GM12801 (cell line): ENCODE results near the gene KDM1B.

ENCODE experiments used
- TF ChIP-seq, protein P1 (sequence below): IDR thresholded peaks from one replicate; pipeline ENCODE4 v1.5.1; 2011; ENCODE audit warnings: control low read depth; ENCODE audit not compliant: insufficient read length; ENCODE audit errors: extremely low read depth

The KDM1B gene

GRCh38 chr6:18253635-18254034, 98.4 kb downstream of the KDM1B start:
- TF ChIP-seq, protein P1, sequence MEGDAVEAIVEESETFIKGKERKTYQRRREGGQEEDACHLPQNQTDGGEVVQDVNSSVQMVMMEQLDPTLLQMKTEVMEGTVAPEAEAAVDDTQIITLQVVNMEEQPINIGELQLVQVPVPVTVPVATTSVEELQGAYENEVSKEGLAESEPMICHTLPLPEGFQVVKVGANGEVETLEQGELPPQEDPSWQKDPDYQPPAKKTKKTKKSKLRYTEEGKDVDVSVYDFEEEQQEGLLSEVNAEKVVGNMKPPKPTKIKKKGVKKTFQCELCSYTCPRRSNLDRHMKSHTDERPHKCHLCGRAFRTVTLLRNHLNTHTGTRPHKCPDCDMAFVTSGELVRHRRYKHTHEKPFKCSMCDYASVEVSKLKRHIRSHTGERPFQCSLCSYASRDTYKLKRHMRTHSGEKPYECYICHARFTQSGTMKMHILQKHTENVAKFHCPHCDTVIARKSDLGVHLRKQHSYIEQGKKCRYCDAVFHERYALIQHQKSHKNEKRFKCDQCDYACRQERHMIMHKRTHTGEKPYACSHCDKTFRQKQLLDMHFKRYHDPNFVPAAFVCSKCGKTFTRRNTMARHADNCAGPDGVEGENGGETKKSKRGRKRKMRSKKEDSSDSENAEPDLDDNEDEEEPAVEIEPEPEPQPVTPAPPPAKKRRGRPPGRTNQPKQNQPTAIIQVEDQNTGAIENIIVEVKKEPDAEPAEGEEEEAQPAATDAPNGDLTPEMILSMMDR: no peak

DNA sequence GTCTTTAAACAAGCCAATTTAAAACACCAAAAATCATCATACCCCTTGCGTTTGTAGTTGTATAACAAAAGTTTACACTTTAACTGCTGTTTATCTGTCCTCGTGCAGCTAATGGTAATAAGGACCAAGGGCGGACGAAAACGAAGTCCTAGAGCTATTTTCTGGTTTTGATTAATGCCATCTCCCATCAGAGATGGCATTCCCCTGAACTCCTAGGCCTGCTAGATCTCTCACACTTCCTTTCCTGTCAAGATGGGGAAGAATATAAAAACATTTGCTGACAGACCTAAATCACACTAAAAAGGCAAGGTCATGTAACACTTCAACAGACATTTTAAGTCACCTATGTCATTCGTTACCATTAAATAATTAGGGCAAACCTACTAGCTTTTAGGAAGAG, 99.6 kb downstream of the KDM1B start:
- TF ChIP-seq, protein P1: no peak

DNA sequence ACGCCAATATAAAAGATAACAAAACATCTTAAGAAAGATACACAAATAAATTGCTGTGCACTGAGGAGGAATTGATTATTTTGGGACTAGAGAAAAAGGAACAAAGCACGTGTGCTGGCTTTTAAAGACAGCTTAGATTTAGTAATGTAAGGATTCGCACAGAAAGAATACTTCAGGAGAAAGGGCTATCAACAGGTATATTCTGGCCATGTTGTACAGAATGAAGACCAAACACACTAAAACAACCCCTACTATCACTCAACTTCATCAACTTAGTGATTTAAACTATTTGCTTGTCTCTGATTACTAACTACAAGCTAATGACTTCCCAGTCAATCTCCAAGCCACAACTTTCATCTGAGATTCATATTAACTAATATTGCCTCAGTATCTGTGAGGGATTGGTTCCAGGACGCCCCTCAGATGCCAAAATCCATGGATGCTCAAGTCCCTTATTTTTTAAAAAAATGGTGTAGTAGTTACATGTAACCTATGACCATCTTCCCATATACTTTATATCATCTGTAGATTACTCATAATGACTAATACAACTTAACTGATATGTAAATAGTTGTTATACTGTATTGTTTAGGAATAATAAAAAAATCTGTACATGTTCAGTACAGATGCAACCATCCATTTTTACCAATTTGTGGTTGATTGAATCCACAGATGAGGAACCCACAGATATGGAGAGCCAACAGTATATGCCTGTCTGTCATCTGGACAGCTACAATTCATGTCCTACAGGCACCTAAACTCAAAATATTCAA, 104.6 kb downstream of the KDM1B start:
- TF ChIP-seq, protein P1: no peak

DNA sequence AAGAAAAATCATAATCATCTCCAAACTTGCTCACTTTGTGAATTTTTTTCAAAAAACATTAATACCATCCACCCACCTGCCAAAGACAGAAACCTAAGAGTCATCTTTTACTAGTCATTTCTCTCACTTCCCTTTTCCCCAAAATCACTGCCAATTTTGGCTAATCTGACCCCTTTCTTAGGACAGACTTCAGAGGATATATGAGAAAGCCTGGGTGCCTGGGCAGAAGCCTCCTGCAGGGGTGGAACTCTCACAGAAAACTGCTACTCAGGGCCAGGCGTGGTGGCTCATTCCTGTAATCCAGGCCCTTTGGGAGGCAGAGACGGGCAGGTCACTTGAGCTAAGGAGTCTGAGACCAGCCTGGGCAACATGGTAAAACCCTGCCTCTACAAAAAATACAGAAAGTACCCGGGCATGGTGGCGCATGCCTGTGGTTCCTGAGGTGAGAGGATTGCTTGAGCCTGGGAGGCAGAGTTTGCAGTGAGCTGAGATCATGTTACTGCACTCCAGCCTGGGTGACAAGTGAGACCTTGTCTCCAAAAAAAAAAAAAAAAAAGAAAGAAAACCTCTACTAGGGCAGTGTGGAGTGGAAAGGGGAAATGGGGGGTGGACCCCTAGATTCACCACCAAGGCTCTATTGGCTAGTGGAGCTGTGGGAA, 105.4 kb downstream of the KDM1B start:
- TF ChIP-seq, protein P1: no peak

DNA sequence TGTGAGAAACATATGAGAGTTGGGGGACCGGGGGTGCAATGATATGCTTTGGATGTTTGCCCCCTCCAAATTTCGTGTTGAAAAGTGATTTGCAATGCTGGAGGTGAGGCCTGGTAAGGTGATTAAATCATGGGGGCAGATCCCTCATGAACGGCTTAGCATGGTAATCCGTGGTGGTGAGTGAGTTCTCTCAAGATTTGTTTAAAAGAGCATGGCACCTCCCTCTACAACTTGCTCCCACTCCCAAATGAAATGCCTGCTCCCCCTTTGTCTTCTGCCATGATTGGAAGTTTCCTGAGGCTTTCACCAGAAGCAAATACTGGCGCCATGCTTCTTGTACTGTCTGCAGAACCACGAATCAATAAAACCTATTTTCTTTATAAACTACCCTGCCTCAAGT, 106.7 kb downstream of the KDM1B start:
- TF ChIP-seq, protein P1: no peak

GRCh38 chr6:18262702-18263417, 107.6 kb downstream of the KDM1B start:
- TF ChIP-seq, protein P1: no peak

GRCh38 chr6:18263418-18264218, 108.4 kb downstream of the KDM1B start:
- TF ChIP-seq, protein P1: no peak
